GM20000 (cell line): ENCODE results near the gene SPG11.
"Not testable (repeated sequence)": the region's sequence is repeated elsewhere in the genome, so short reads cannot be mapped to it uniquely, and the experiment has no call there.

Experiments
- DNase-seq: peaks from one replicate; pipeline ENCODE4 v3.0.0; 2012; ENCODE audit warnings: low spot score
- TF ChIP-seq, protein P1 (sequence below): IDR thresholded peaks from 2 replicates; pipeline ENCODE4 v1.5.1; 2012; ENCODE audit warnings: mild to moderate bottlenecking, control low read depth; ENCODE audit errors: extremely low read depth, missing control alignments

Gene SPG11

DNA sequence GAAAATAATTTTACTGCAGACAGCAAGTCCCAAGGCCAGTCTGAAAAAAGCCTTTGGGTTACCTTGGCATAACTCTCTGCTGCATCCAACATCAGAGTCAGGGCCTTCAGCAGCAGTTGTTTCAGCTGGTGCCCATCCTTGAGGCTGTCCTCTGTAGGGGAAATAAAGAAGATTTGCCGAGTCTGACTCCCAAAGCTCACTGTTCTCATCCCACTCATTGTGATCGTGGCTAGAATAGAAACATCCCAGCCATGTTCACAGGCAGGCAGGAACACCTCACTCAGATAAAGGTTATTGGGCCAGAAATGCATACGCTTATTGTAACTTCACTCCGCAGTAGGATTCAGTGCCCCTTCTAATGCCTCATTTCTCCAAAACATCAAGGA is 97.3 kb downstream of the SPG11 start:
- DNase-seq, result no peak
- TF ChIP-seq, protein P1, sequence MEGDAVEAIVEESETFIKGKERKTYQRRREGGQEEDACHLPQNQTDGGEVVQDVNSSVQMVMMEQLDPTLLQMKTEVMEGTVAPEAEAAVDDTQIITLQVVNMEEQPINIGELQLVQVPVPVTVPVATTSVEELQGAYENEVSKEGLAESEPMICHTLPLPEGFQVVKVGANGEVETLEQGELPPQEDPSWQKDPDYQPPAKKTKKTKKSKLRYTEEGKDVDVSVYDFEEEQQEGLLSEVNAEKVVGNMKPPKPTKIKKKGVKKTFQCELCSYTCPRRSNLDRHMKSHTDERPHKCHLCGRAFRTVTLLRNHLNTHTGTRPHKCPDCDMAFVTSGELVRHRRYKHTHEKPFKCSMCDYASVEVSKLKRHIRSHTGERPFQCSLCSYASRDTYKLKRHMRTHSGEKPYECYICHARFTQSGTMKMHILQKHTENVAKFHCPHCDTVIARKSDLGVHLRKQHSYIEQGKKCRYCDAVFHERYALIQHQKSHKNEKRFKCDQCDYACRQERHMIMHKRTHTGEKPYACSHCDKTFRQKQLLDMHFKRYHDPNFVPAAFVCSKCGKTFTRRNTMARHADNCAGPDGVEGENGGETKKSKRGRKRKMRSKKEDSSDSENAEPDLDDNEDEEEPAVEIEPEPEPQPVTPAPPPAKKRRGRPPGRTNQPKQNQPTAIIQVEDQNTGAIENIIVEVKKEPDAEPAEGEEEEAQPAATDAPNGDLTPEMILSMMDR, result no peak

DNA sequence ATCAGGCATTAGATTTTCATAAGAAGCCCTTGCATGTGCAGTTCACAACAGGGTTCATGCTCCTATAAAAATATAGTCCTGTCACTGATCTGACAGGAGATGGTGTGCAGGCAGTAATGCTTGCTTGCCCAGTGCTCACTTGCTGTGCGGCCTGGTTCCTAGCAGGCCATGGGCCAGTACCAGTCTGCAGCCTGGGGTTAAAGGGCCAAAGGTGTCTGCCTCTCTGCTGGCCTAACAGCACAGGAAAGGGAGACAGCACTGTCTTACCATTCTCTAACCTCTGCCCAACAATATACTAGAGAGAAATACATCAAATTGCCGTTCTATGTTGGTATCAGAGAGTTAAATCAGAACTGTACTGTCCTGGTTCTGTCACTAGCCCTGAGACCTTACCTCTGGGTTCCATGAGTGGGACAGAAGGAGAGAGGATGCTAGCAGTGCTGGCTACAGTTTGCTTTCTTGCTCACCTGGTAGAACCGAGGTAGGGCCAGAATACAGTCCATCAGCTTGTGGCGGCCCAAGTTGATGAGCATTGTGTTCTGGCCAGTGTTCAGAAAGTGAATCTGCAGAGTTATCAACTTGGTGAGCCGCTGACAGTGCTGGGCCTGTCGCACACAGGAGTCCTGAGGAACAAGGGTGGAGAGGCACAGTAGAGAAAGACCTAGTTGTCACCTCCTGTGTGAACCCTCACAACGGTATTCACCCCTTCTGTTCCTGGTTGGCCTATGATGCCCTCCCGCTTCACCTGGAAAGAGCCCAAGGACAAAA is 97.9 kb downstream of the SPG11 start:
- TF ChIP-seq, protein P1, result no peak
- DNase-seq, result no peak

DNA sequence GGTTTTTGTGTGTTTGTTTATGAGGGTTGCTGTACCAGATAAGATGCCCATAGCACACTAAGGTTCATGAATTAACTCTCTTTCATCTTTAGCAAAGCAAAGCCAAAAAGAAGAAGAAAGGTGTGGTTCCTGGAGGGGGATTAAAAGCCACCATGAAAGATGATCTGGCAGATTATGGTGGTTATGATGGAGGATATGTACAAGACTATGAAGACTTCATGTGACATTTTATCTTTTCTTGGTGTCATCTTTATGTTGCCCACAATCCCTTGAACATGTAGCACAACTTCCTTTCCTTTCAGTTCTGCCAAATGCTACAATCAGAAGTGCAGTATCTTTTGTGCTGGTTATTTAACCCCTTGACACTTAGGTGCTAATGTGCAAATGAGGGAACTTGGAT is 102.5 kb downstream of the SPG11 start:
- DNase-seq, result not testable (repeated sequence)

DNA sequence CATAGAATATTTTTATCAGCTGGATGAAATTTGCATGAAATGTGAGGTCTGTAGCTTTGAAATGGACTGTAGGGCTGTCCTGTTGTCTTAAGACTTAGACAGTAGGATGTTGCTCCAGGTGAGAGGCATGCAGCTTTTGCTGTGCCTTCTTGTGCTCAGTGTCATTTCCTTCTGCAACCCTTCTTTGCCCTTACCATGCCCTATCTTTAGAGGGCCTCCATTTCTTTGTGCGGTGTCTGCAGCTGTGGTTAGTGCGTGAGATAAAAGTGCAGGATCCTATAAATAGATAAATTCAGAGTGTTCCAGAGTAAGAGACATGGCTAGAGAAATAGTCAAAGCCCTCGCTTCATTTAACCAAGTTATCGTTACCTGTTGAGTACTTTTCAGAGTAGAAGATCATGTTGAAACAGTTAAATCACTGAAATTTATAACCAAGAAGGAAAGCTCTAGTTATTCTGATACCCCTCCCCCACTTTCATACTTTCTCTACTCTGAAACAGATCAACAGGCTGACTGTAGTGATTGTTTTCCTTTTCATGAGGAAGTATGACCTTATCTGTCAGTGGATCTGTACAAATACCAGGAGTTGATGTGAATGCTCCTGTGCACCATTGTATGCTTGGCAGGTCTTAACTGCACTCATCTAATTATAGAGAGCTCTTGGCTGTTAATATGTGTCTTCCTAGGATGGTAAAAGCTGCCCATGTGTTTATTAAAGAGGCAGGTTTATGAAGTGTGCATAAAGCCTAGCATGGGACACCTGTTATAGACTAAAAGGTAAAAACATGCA is 108.3 kb downstream of the SPG11 start:
- DNase-seq, result no peak
- TF ChIP-seq, protein P1, result no peak

DNA sequence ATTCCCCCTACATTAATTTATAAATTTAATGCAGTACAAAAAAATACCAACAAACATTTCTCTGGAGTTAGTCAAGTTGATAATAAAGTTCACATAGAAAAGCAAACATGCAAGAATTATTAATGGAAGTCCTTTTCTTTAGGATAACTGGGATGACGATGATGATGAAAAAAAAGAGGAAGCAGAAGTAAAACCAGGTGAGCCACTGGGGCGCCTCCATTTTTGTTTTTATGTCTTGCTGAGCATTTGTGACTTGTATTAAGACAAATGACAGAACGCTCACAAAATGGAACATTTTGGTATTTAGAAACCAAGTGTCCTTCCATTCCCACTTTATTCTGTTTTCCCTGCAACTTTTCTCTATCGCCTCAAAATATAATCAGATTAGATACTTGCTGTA is 112.7 kb downstream of the SPG11 start:
- DNase-seq, result no peak
- TF ChIP-seq, protein P1, result no peak

DNA sequence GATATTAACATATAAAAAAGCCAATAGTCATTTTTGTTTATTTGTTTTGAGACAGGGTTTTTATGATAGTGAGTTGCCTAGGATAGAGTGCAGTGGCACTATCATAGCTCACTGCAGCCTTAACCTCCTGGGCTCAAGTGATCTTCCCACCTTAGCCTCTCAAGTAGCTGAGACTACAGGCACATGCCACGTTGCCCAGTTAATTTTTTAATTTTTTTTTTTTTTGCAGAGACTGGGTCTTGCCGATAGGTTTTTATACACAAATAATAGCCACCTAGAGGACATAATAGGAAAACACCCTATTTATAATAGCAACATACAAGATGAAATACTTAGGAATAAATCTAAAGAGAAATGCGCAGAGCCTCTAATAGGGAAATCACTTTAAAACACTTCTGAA is 113.2 kb downstream of the SPG11 start:
- TF ChIP-seq, protein P1, result no peak
- no peak for DNase-seq

DNA sequence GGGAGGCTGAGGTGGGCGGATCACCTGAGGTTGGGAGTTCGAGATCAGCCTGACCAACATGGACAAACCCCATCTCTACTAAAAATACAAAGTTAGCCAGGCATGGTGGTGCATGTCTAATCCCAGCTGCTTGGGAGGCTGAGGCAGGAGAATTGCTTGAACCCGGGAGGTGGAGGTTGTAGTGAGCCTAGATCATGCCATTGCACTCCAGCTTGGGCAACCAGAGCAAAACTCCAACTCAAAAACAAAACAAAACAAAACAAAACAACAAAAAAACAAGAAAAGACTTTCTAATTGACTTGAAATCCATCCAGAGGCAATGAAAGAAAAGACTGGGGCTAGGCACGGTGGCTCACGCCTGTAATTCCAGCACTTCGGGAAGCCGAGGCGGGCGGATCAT is 114.3 kb downstream of the SPG11 start:
- DNase-seq, result not testable (repeated sequence)

DNA sequence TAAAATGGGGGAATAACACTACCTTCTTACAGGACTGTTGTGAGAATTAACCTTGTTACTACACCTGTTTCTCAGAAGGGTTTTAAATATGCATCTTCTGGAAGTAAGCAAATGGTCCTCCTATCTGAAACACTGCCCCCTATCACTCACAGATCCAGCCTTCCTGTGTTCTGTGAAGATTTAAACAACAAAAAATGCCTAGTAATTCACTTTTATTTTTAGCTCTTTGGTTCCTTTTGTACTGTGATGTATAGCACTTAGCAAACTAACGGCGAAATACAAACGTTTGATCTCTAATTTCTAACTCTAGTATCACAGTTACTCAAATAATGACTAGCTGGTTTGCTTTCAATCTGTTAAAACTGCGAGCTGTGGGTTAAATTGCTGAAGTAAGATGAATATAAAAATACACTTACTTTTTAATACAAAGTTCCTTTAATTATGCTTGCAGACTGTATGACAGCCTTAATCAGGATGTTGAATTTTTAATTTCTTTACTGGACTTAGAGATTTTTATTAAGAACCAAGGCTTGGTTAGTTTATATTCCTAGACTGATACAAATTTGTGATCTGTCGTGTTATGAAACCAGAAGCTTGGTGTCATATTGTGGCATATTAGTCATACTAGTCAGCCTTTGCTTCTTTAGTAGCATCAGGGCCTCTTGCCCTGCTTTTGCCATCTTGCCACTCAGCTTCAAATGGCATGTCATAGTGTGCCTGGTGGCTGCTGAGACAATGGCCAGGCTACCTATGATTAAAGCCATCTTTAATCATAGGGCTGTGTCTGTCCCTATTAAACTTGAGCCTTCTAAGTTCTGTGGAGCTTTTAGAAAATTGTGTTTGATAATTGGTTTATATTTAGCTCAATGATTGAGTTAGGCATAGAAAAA is 117.3 kb downstream of the SPG11 start:
- peak; percentile 39 for DNase-seq
- TF ChIP-seq, protein P1, result no peak

DNA sequence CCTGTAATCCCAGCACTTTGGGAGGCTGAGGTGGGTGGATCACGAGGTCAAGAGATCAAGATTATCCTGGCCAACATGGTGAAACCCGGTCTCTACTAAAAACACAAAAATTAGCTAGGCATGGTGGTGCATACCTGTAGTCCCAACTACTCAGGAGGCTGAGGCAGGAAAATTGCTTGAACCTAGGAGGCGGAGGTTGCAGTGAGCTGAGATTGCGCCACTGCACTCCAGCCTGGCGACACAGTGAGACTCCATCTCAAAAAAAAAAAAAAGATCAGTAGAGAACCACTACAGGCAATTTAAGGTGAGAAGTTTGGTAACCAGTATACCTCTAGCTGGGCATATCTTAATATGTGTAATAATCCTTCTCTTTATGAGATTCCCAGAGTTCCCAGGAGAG is 118.7 kb downstream of the SPG11 start:
- DNase-seq, result not testable (repeated sequence)
